ENCODE results near the gene ZNF320.
"Not testable (repeated sequence)": the region's sequence is repeated elsewhere in the genome, so short reads cannot be mapped to it uniquely, and the experiment has no call there.

Gene ZNF320

GRCh38 chr19:52897138-52897935 lies at the start of gene ZNF320:
TSS of gene ZNF320 (minus strand) at chr19:52897635. CDS start at chr19:52890255, 7,380 bp downstream.
- DNase-seq, result peak; percentile 86 to 87

GRCh38 chr19:52946322-52947310 lies 49.2 kb upstream of the ZNF320 start:
- no peak for DNase-seq

GRCh38 chr19:52945652-52946321 lies 48.4 kb upstream of the ZNF320 start:
- no peak for DNase-seq

GRCh38 chr19:52944703-52945493 lies 47.5 kb upstream of the ZNF320 start:
- DNase-seq, result not testable (repeated sequence)

GRCh38 chr19:52943884-52944643 lies 46.6 kb upstream of the ZNF320 start:
- no peak for DNase-seq

GRCh38 chr19:52943134-52943883 lies 45.9 kb upstream of the ZNF320 start:
- no peak for DNase-seq

GRCh38 chr19:52942386-52943133 lies 45.1 kb upstream of the ZNF320 start:
- peak; percentile 92 for DNase-seq

- DNase-seq, result peak; percentile 2 to 3
Measured at GRCh38 chr19:52941941-52942385, 44.5 kb upstream of the ZNF320 start.

GRCh38 chr19:52941523-52941922 lies 44.1 kb upstream of the ZNF320 start:
- not testable (repeated sequence) for DNase-seq

GRCh38 chr19:52940905-52941304 lies 43.5 kb upstream of the ZNF320 start:
- not testable (repeated sequence) for DNase-seq

- no peak for DNase-seq
Measured at GRCh38 chr19:52938761-52939160, 41.3 kb upstream of the ZNF320 start.

- no peak for DNase-seq
Measured at GRCh38 chr19:52936954-52937325, 39.5 kb upstream of the ZNF320 start.

- DNase-seq, result no peak
Measured at GRCh38 chr19:52936151-52936953, 38.9 kb upstream of the ZNF320 start.

GRCh38 chr19:52935434-52935833 lies 38.0 kb upstream of the ZNF320 start:
- DNase-seq, result no peak

- DNase-seq, result not testable (repeated sequence)
Measured at GRCh38 chr19:52924641-52925040, 27.2 kb upstream of the ZNF320 start.

GRCh38 chr19:52923778-52924593 lies 26.6 kb upstream of the ZNF320 start:
- DNase-seq, result no peak

GRCh38 chr19:52922841-52923777 lies 25.7 kb upstream of the ZNF320 start, which contains the start of gene ZNF888:
TSS of gene ZNF888 (minus strand) at chr19:52923428. CDS start at chr19:52917873, 5,555 bp downstream.
- peak; percentile 77 to 78 for DNase-seq
